HG02642 (cell line): ENCODE results near the gene MOG.
A peak's percentile ranks its signal among the peaks of the same experiment; 100 is the strongest.

Experiments
- ATAC-seq: cut with Tn5 transposase; IDR thresholded peaks from one replicate; pipeline ENCODE4 v1.9.1; 2021; ENCODE audit warnings: mild to moderate bottlenecking; ENCODE audit not compliant: unreplicated experiment, poor library complexity

Gene MOG

DNA sequence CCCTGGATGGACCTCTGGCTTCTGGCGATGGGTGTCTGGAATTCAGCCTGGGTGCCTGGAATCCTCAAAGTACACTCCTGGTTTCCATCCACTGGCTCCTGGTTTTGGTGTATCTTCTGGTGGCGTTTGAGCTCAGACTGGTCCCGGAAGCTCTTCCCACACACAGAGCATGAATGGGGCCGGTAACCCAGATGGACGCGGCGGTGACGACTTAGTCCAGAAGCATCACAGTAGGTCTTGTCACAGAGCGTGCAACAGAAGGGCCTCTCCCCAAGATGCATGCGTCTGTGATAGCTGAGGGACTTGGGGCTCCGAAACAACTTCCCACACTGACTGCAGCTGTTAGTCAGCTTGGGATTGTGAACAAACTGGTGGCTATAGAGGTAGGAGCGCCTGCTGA is 16.3 kb downstream of the MOG start:
- no peak for ATAC-seq

DNA sequence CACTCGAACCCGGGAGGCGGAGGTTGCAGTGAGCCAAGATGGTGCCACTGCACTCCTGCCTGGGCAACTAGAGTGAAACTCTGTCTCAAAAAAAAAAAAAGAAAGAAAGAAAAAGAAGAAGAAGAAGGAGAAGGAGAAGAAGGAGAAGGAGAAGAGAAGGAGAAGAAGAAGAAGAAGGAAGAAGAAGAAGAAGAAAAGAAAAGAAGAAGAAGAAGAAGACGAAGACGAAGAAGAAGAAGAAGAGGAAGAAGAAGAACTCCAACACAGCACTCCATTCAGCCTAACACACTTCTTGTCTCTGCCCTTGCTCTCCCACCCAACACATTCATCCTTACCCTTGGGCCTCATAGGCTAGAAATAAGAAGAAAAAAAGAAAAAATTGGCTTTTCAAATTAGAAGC is 17.1 kb downstream of the MOG start:
- no peak for ATAC-seq

DNA sequence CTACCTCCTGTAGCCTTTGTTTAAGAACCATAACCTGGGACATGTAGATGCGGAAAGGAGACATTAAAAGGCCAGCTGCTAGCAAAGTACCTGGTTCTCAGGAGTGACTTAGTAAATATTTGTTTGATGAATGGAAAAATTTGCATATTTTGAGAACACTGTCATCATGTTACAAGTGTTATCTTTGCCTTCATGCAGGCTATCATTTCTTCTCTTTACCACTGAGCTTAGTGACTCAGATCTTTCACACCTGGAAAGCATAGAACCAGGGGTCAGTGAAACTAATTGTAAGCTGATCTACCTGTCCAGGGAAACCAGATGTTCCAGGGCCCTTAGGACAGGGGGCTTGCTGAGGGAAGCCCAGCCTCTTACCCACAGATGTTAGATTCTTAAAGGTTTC is 18.7 kb downstream of the MOG start:
- ATAC-seq: no peak

DNA sequence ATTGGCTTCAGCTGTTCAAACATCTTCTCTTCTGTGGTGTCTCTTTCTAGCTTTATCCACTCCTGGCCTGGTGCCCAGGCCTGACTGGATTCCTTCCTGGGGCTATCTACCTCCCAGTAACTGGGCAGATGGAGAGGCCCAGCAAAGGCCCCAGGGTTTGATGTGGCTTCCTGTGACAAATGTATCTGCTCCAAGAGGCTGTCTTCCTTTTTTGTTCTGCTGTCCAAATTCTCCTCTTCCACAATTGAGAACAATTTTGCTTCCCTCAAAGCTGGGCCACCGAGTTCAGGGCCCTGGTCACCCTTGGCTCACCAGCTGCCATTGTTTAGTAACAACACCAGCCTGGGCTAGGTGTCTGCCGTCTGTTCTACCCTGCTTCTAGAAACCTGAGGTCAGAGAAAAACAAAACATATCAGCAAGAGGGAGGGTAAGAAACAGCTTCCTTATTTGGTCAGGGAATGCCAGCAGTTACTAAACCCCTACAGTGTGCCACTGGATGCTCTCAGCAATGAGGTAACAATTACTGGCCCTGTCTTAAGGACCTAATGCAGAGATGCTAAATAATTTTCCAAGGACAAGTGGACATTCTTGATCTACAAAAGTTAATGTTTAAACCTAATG is 20.2 kb downstream of the MOG start:
- ATAC-seq: no peak

DNA sequence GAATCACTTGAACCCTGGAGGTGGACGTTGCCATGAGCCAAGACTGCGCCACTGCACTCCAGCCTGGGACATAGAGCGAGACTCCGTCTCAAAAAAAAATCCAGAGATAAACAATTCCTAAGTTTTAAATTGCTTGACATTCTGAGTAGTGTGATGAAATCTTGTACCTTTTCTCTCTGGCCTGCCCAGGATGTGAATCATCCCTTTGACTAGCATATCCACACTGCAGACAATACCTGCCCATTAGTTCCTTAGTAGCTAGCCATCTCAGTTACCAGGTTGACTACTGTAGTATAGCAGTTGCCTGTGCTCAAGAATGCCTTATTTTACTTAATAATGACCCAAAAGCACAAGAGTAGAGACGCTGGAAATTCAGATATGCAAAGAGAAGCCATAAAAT is 21.2 kb downstream of the MOG start:
- no peak for ATAC-seq

DNA sequence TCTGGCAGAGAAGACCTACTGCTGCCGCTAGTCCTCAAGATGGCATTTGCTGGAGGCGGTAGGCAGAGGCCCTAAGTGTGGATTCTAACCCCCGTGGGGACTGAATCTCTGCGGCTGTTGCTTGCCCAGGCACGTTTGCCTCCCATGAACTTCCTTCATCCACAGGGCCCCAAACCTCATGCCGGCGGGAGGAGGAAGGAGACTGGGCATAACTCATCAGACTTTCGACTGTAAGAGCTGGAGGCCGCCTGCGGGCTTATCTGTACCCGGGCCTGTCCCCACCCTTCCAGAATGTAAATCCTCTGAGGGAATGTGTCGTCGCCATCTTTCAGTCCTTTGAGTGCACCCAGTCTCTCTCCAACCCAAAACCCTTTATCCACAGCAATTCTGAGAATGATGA is 23.1 kb downstream of the MOG start:
- ATAC-seq: no peak

DNA sequence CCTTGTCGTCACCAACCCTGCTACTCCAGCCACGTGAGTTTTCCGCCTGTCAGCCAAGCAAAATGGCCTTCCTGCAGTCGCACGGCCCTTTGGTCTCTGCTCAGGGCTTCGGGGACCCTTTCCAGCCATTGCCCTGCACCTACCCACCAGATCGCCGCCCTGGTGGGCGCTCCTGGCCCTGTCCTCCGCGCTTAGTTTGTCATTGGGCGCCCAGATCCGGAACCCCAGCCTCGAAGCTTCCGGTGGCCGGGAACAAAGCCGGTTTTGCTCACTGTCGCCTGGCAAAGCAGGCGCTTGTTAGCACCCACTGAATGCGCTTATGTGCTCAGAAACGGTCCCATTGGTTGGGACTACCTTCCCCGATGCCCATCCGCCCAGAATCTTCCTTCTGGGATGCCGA is 23.5 kb downstream of the MOG start:
- no peak for ATAC-seq

DNA sequence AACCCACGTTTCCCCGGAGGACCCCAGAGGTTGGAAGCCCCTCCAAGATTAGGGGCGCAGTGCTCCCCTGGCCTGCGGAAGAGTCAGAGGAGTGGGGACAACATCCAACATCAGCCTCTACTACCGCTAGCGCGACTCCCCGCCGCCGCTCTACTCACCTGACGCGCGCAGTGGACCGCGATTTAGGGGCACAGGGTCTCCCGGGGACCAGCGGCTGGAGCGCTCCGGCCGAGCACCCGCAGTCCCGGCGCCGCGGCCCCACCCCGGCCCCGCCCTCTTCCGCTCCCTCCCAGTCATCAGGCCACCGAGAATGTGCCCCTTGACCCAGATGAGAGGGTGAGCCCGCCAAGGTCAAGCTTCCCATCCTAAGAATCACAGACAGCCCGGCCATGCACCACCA is 24.0 kb downstream of the MOG start, which contains the start of gene ZFP57:
ZFP57 (minus strand) TSS at position 249 of the 400 bp plus-strand sequence. CDS start 4,149 bp downstream, outside the sequence.
- no peak for ATAC-seq

DNA sequence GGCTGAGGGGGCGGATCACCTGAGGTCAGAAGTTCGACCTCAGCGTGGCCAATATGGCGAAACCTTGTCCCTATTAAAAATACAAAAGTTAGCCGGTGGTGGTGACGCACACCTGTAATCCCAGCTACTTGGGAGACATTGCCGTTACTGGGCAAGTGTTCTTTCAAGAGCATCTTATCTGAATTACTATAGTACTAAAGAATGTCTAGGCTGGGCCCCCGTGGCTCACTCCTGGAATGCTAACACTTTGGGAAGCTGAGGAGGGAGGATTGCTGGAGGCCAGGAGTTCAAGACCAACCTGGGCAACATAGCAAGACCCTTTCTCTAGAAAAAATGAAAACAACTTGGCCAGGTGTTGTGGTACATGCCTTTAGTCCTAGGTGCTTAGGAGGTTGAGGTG is 24.9 kb downstream of the MOG start:
- ATAC-seq: no peak

DNA sequence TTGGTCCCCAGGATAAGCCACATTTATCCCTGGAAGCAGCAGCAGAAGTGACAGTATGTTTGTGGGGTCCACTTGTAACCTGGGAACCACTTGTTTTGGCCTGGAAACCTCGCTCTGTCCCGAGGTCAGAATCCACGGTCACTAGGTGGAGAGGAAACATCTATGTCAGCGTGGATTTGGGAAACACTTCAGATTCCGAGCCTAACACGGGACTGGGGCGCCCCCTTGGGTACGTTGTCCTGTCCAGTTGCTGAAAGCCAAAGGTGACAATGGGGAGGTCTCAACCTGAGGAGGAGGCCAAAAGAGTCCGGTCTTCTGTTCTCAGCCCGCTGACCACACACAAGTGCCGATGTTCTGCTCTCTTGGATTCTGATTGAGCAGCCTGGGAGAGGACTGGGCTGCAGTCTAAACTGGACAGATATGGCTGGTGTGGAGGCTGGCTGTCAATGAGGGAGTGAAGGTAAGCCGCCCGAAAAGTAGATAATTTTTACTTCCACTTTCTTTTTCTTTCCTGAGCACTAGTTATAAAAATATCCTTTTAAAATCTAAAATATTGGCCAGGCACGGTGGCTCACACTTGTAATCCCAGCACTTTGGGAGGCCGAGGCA is 28.9 kb downstream of the MOG start:
- no peak for ATAC-seq

DNA sequence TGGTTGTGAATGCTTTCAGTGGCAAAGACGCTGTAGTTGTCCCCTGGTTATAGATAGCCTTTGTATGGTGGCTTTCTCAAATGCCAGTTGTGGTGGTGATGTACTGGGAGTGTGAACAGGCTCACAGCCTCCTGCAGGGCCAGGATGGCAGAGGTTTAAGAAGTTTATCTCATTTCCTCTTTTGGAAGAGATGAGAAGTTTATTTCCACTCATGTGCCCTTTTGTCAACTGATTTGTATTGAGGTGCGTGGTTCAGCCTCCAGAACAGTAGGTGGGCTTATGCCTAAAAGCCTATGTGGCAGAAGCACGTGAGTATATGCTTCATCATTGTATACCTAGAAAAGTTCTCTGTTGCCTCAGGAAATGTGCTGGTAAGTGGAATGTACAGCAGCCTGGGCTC is 37.7 kb downstream of the MOG start:
- ATAC-seq: no peak

DNA sequence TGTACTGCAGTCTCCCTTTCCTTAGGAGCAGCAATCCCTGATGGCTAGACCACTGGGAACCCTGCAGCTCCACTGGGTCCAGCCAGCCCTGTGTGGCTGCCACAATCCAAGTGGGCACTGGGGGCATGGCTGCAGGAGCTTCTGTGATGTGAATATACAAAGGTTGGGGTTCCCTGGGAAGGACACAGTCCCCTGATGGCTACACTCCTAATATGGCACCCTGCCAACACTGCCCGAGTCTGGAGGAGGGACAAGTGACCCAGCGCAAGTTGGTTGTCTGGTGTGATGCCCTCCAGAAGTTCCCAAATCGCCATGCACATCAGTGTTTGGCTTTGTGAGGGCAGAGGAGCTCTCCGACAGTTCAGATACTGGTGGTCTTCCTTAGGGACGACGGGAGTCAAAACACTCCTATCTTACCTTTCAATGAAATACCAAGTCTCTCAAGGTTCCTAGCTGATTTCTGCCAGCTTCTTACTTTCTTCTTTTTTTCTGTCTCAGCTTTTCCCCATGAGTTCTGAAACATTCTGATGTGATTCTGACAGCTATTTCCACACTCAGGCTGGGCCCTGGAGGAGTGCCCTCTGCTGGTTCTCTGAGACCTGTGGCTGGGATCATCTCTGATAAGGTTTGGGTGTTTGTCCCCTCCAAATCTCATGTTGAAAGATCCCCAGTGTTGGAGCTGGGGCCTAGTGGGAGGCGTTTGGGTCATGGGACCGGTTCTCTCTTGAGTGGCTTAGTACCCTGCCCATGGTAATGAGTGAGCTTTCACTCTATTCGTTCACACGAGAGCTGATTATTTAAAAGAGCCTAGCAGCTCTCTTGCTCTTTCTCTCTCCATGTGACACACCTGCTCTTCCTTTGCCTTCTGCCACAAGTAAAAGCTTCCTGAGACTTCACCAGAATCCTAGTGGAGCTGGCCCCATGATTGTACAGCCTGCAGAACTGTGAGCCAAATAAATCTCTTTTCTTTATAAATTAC is 39.5 kb downstream of the MOG start:
- no peak for ATAC-seq

DNA sequence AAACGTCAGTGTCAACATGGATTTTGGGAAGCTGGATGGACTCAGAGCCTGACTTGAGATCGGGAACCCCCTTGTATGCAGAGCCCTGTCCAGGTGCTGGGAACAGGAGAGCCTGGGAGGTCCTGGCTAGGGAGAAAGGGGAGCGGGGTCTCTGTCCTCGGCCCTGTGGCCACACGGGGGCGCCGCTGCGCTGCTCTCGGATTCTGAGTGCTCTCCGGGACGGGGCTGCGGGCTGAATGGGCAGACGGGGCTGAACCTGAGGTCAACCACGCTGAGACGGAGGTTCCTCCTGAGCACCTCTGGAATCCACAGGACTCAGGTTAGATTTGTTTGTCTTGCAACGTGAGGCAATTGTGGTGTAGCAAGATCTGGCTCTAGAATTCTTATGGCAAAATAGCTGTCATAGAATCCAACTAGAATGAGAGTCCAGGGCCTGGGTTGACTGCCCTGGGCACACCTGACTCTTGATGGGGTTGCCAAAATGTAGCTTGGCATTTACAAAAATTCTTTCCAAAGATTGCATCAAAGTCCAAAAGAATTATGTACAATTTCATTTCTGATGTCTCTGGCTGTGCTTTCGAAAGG is 45.7 kb downstream of the MOG start:
- ATAC-seq: no peak

DNA sequence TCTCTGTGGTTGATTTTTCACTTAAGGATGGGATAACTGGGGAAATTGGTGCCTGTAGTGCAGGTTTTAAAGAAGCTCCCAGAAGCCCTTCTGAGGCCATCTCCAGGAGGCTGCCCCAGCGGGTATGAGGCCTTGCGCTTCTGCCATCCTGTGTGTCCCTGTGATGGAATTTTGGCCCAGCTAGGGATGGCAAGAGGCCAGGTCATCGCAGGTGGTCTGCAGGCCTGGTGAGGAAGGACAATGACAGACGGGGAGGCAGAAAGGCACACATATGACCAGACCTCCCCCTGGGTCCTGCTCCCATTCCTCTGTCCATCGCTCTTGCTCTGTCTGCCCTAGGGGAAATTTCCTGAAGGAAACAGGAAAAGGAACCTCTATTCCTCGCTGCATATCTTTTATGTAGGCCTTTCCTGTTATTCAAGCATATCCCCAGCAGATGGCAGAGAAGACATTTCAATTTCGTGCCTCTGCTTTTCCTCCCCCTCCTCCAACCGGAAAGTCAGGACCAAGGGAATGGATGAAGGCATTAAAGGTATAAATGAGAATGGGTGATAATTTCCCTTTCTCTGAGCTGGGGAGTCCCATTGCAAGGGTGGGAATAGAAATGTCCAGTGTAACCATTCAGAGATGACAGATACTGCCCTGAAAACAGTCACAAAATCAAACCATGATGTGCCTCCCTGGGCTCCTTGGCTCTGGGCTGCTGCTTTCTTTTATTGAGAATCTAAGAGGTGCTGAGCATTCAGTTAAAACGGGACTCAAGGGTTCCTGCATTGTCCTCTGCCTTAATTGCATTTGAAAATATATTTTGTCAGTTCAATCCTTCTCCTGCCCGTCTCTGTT is 48.7 kb downstream of the MOG start:
- no peak for ATAC-seq

DNA sequence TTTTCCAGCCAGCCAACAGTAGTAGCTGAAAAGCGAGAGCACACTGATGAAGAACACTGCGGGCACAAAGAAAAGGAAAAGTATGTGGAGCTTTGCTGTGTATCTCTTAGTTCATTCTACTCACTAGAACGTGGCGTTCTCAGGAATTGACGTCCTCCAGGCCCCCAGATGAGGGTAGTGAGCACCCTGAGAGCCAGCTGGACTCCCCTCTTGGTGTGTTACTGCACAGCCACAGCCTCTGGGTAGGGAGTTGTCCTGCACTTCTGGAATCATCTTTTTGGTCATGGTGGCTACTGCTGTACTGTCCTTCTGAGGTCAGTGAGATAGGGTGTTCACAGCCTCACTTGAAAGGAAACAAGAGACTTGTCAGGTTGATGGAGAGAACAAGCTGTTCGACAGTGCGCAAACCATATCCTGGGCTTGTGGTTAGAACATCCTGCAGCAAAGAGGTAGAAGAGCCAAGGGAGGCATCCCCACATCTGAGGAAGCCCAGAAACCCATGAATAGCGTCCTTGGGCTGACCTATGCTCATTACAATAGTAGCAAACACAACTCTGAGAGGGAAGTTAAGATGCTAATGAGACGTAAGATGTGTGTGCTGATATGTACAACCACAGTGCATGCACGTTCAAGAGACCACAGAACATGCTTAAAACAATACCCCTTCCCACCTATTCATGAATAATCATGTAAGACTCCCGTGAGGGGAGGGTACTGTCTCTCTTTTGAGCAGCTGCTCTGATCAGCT is 51.7 kb downstream of the MOG start:
- peak; percentile 44 for ATAC-seq

DNA sequence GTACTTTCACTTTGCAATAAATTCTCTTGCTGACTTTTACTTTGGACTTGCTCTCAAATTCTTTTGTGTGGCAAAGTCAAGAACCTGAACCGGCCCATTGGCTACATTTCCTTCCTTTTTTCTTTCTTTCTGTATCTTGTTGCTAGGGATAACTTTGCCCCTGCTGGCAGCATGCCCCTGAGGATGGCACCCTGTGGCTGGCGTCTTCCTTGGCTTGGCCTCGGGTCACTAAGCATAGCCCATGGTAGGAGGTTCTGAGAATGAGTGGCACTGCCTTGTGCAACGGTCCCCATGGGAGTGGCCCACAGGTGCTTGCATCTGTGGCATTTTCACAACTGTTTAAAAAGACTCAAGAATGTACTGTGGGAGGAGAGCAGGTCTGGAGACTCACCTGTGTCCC is 52.3 kb downstream of the MOG start:
- ATAC-seq: peak; percentile 42

DNA sequence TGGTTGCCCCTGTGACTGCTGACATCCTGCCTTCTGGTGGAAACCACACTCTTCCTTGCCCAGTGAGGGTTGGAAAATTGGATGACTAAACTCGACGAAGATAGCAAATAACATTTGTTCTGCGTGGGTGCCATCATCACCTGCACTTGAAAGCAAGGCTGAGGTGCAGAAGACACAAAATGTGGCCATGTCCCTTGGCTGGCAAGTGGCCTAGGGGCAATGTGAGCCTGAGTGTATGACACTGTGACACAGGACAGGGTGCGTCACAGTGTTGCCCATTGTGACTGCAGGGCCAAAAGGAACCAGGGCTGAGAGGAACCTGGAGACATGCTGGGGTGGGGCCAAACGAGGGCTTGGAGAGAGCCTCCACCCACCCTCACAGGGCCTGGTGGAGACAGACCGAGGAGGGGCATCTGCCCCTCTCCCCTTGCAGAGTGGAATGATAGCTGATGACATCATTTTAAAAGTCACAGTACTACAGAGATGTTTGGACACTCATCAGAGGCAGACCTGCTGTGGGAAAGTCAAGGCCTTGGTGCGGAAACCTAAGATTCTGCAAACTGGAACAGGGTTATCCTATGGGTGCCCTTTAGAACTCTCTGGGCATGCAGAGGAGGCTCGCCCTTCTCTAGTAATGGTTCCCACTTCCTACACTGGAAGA is 53.5 kb downstream of the MOG start:
- no peak for ATAC-seq

DNA sequence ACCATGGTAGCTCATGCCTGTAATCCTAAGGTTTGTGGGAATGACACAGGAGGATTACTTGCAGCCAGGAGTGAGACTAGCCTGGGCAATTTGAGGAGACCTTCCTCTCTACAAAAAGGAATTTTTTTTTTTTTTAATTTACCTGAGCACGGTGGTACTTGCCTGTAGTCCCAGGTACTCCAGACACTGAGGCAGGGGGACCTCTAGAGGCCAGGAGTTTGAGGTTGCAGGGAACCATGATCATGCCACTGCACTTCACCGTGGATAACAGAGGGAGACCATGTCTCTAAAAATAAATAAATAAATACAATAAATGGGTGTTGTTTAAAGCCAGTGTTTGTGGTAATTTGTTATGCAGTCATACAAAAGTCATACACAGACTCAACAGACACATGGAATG is 64.0 kb downstream of the MOG start:
- ATAC-seq: no peak
